Sigmoid colon (tissue), 7 donors: ENCODE results near the gene SH3BP5. TPM values are rescaled to one million over a fixed set of nuclear protein-coding genes. Genes with fewer than 3 reads are reported as not detected.

Experiments used
- DNase-seq: peaks from one replicate; pipeline ENCODE4 v3.0.0-alpha.2; 2019
- H3K27ac ChIP-seq, 4 donors: fragments of 200-600 bp; sonication (generic); one replicate each; pipeline ENCODE4 v1.5.1; 2016 to 2019; ENCODE audit warnings: mild to moderate bottlenecking in 1 of 4
- H3K27me3 ChIP-seq, 3 donors: fragments of 200-600 bp; sonication (generic); one replicate each; pipeline ENCODE4 v1.5.1; 2019; ENCODE audit warnings: mild to moderate bottlenecking in 1 of 3
- H3K36me3 ChIP-seq, 4 donors: fragments of 200-600 bp; sonication (generic); one replicate each; pipeline ENCODE4 v1.5.1; 2016 to 2019
- H3K4me1 ChIP-seq, 4 donors: fragments of 200-600 bp; sonication (generic); one replicate each; pipeline ENCODE4 v1.5.1; 2017 to 2019
- H3K4me3 ChIP-seq, 4 donors: fragments of 200-600 bp; sonication (generic); one replicate each; pipeline ENCODE4 v1.5.1; 2017 to 2019; ENCODE audit warnings: mild to moderate bottlenecking in 2 of 4, moderate library complexity in 1 of 4
- H3K9me3 ChIP-seq, 4 donors: fragments of 200-600 bp in 3 of 4; sonication (generic) in 3 of 4; one replicate each; pipeline versions ENCODE4 v1.5.1 to v1.6.1; 2013 to 2019
- EP300 ChIP-seq, 4 donors: sonication (generic); formaldehyde crosslinking; IDR thresholded peaks; one replicate each; pipeline ENCODE4 v1.6.1; 2017; ENCODE audit warnings: antibody characterized with exemption in 4 of 4
- POLR2A ChIP-seq, 2 donors: fragments of 450-650 bp; IDR thresholded peaks; one replicate each; pipeline ENCODE4 v1.6.1; 2016; ENCODE audit warnings: antibody characterized with exemption in 2 of 2, mild to moderate bottlenecking in 2 of 2, moderate library complexity in 2 of 2
- POLR2AphosphoS5 ChIP-seq, 4 donors: sonication (generic); formaldehyde crosslinking; IDR thresholded peaks; one replicate each; pipeline ENCODE4 v1.6.1; 2017; ENCODE audit warnings: antibody characterized with exemption in 4 of 4
- WGBS, 2 donors: extraction: QIAGEN DNeasy Blood & Tissue Kit; methylation state at CpG; one replicate each; pipeline ENCODE4 v1.1.7; 2013; 5-methylcytosine and 5-hydroxymethylcytosine counted together
- intact Hi-C: fragments of 100-400 bp; cut with DNase I; formaldehyde crosslinking; loops from one replicate; pipeline ENCODE4 v1.15.1; 2023
- polyA plus RNA-seq, 3 donors: library from polyadenylated mRNA; stranded (reverse); fragments of 200-250 nt; gene quantifications; one replicate each; pipeline ENCODE4 v1.2.3, GENCODE V29; 2013
- small RNA-seq, 3 donors: library from RNA; depleted of rRNA; stranded (forward); fragments of <200 nt; gene quantifications; one replicate each; pipeline ENCODE3, GENCODE V24; 2016
- total RNA-seq, 4 donors: library from RNA; depleted of rRNA; stranded (reverse); fragments of >200 nt; gene quantifications; one replicate each; pipeline ENCODE4 v1.1.0, GENCODE V29; 2016
- TF ChIP-seq, protein P1 (sequence below), 4 experiments: fragments of 450-650 bp in 3 of 4; fragments of 200-600 bp in 1 of 4; IDR thresholded peaks; one replicate each; pipeline ENCODE4 v1.5.1; 2016 to 2019; ENCODE audit warnings: antibody characterized with exemption in 4 of 4, mild to moderate bottlenecking in 3 of 4, moderate library complexity in 2 of 4
- donor health status: healthy with polysubstance abuse.
- donor health status: Bipolar disorder and iron deficiency.
- donor health status: healthy.

SH3BP5 gene
- total and polyA plus RNA-seq, 7 donors, result 5.5 to 40.4 (median 31.2) TPM

GRCh38 chr3:15206662-15207576 lies 125.5 kb downstream of the SH3BP5 start:
- peak overlapping the region; percentile 97 to 99 (median 98) for H3K27ac ChIP-seq
- no peaks in the 10 kb centered on the region for H3K9me3 ChIP-seq
- no peaks in the 10 kb centered on the region for H3K27me3 ChIP-seq
- 2 to 4% methylated on average over 30 of the region's 30 CpGs for WGBS, 2 donors
- peaks cover 0 to 38% (median 30%) of the 10 kb centered on the region in 4 donors for H3K4me1 ChIP-seq
- intact Hi-C loops, result loop anchor here (5.0 kb wide), 2 partner anchors 50 to 125 kb away; partner anchors contain the start of gene SH3BP5
- peak overlapping the region; percentile 90 to 96 (median 94) for H3K4me3 ChIP-seq
- peak in 1 of 4 donors; percentile 65 for TF ChIP-seq EP300 (IDR thresholded peaks at IDR 0.05)
- TF ChIP-seq, protein P1, sequence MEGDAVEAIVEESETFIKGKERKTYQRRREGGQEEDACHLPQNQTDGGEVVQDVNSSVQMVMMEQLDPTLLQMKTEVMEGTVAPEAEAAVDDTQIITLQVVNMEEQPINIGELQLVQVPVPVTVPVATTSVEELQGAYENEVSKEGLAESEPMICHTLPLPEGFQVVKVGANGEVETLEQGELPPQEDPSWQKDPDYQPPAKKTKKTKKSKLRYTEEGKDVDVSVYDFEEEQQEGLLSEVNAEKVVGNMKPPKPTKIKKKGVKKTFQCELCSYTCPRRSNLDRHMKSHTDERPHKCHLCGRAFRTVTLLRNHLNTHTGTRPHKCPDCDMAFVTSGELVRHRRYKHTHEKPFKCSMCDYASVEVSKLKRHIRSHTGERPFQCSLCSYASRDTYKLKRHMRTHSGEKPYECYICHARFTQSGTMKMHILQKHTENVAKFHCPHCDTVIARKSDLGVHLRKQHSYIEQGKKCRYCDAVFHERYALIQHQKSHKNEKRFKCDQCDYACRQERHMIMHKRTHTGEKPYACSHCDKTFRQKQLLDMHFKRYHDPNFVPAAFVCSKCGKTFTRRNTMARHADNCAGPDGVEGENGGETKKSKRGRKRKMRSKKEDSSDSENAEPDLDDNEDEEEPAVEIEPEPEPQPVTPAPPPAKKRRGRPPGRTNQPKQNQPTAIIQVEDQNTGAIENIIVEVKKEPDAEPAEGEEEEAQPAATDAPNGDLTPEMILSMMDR (IDR thresholded peaks at IDR 0.05), result no peak
- no peak for TF ChIP-seq POLR2A (IDR thresholded peaks at IDR 0.05)
- peak in 3 of 4 donors; percentile 17 to 64 (median 24) for TF ChIP-seq POLR2AphosphoS5 (IDR thresholded peaks at IDR 0.05)
- peaks cover 0 to 16% (median 2%) of the 10 kb centered on the region in 4 donors for H3K36me3 ChIP-seq
- peak; percentile 74 for DNase-seq

DNA sequence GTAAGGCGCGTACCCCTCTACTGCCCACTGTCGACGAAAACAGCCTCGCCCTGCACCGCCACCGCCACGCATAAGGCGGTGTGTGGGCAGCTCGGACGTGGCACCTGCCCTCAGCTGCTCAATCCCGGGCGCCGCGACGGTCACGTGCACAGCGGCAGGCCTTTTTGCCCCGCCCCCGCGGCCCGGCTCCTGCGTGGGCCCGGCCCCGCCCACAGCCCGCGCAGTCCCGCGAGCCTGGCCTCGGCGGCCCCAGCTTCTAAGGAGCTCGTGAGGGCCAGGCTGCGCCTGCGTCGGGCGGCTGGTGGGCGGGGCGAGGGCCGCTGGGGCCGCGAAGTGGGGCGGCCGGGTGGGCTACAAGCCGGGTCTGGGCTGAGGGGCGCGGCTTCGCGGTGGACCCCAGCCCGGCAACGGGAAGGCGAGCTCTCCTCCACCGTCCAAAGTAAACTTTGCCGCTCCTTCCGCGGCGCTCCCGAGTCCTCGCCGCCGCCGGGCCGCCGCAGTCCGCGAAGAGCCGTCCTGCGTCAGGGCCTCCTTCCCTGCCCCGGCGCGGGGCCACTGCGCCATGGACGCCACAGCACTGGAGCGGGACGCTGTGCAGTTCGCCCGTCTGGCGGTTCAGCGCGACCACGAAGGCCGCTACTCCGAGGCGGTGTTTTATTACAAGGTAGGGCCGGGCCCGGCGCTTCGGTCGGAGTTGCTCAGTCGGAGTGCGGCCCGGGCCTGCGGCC lies 126.3 kb downstream of the SH3BP5 start, which contains the start of gene CAPN7:
Gene CAPN7 (plus strand): TSS at position 313 of the 728 bp plus-strand sequence. CDS start 250 bp downstream, at position 563.
- WGBS, 2 donors, result 0 to 1% methylated on average over 92 of the region's 92 CpGs
- peak; percentile 98 for DNase-seq
- Histone ChIP-seq H3K36me3 (peaks cover 0 to 16% (median 2%) of the 10 kb centered on the region in 4 donors), H3K9me3 (no peaks in the 10 kb centered on the region), H3K4me3 (peak within 1 kb of the TSS; percentile 90 to 96 (median 94)), H3K27me3 (no peaks in the 10 kb centered on the region), H3K4me1 (peaks cover 0 to 38% (median 30%) of the 10 kb centered on the region in 4 donors), H3K27ac (peak within 1 kb of the TSS; percentile 97 to 99 (median 98))
- intact Hi-C loops, result loop anchor here (2.0 to 5.0 kb wide), 3 partner anchors 51 to 126 kb away; partner anchors contain the start of gene SH3BP5
- TF ChIP-seq, protein P1 (IDR thresholded peaks at IDR 0.05), result peak; percentile 7 to 47 (median 40)
- TF ChIP-seq POLR2AphosphoS5 (IDR thresholded peaks at IDR 0.05) (peak; percentile 87 to 97 (median 95)), POLR2A (IDR thresholded peaks at IDR 0.05) (peak; percentile 35 to 60), EP300 (IDR thresholded peaks at IDR 0.05) (no peak)

DNA sequence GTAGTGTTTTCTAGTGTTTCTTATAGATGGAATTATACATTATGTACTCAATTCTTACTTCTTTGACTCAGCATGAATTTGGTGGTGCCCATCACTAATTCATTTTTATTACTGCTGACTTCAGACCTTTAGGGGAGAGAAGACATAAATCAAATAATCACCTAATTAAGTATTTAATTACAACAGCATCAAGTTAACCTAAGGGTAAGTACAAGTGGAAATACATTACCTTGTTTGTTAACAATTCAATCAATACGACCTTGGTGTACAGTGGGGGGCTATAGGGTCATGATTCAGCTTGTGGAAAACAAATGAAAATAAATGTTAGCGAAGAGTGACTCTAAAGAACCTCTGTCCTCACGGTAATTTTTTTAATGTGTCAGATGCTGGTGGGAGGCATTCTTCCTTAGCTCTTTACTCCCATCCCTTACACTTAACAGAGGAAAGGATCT lies 126.9 kb downstream of the SH3BP5 start:
- Histone ChIP-seq H3K27ac (peak overlapping the region; percentile 97 to 99 (median 98)), H3K9me3 (no peaks in the 10 kb centered on the region), H3K27me3 (no peaks in the 10 kb centered on the region), H3K36me3 (peaks cover 0 to 15% (median 2%) of the 10 kb centered on the region in 4 donors), H3K4me3 (peak overlapping the region; percentile 20 to 96 (median 94)), H3K4me1 (peaks cover 0 to 38% (median 30%) of the 10 kb centered on the region in 4 donors)
- intact Hi-C loops, result loop anchor here (2.0 to 5.0 kb wide), 3 partner anchors 52 to 127 kb away; partner anchors contain the start of gene SH3BP5
- peak; percentile 54 to 64 for TF ChIP-seq POLR2A (IDR thresholded peaks at IDR 0.05)
- TF ChIP-seq POLR2AphosphoS5 (IDR thresholded peaks at IDR 0.05), result no peak
- WGBS, 2 donors, result 0 to 2% methylated on average over 3 of the region's 3 CpGs
- no peak for DNase-seq

Small RNA genes within 50 kb of the gene (small RNA-seq; reads per million reads assigned to genes)
- gene HMGN2P7 (0 reads per million in 3 donors), gene RNU6-454P (0 reads per million in 3 donors)

Other genes starting within 250 kb of the SH3BP5 start
- 10 to 100 TPM; 29.1 to 41.3 (median 38.0) TPM for gene RBSN, start 233.4 kb downstream of the SH3BP5 start, total RNA-seq
- 10 to 100 TPM in 1 of 3 donors, 1 to 10 TPM in 2; 7.2 to 10.5 (median 7.2) TPM for gene RBSN, start 233.4 kb downstream of the SH3BP5 start, polyA plus RNA-seq
- gene CAPN7, start 126.3 kb downstream of the SH3BP5 start, total RNA-seq, result 10 to 100 TPM; 52.8 to 70.8 (median 58.6) TPM
- gene CAPN7, start 126.3 kb downstream of the SH3BP5 start, polyA plus RNA-seq, result 10 to 100 TPM; 12.5 to 15.6 (median 13.2) TPM
- gene METTL6, start 95.0 kb upstream of the SH3BP5 start, total RNA-seq, result 10 to 100 TPM; 14.3 to 21.9 (median 15.3) TPM
- gene METTL6, start 95.0 kb upstream of the SH3BP5 start, polyA plus RNA-seq, result 10 to 100 TPM in 1 of 3 donors, 1 to 10 TPM in 2; 5.4 to 11.7 (median 9.5) TPM
- 10 to 100 TPM; 10.0 to 17.8 (median 14.9) TPM for gene EAF1, start 95.0 kb upstream of the SH3BP5 start, total RNA-seq
- gene EAF1, start 95.0 kb upstream of the SH3BP5 start, polyA plus RNA-seq, result 10 to 100 TPM in 2 of 3 donors, 1 to 10 TPM in 1; 7.2 to 11.8 (median 10.5) TPM
- 1 to 10 TPM; 1.2 to 5.3 (median 2.1) TPM for gene COLQ, start 189.1 kb upstream of the SH3BP5 start, total RNA-seq
- 1 to 10 TPM in 1 of 3 donors, under 1 TPM in 1, not detected in 1; 0.69 to 1.7 TPM for gene COLQ, start 189.1 kb upstream of the SH3BP5 start, polyA plus RNA-seq